Activated CD4-positive, CD25-positive, alpha-beta regulatory T cell treated with anti-CD3 and anti-CD28 coated beads, Interleukin-2, amount 50 U/mL, for 16 hours (primary cell): Measurements from ENCODE around the gene DIAPH1.

Source experiments
- DNase-seq: peaks from one replicate; pipeline ENCODE4 v3.0.0-alpha.2; 2020; ENCODE audit warnings: low read depth, low spot score

DIAPH1 gene

GRCh38 chr5:141560725-141561483 is 57.9 kb downstream of the DIAPH1 start:
- DNase-seq: no peak

- no peak for DNase-seq
These were observed 58.6 kb downstream of the DIAPH1 start for GRCh38 chr5:141560151-141560550.

- no peak for DNase-seq
These were observed 59.3 kb downstream of the DIAPH1 start for GRCh38 chr5:141559461-141559860.

GRCh38 chr5:141558150-141558549 is 60.6 kb downstream of the DIAPH1 start:
- no peak for DNase-seq

- DNase-seq: peak; percentile 62
These were observed 61.1 kb downstream of the DIAPH1 start for GRCh38 chr5:141557681-141558136.

- DNase-seq: no peak
These were observed 70.9 kb downstream of the DIAPH1 start for GRCh38 chr5:141547921-141548320.

GRCh38 chr5:141547488-141547887 is 71.3 kb downstream of the DIAPH1 start:
- DNase-seq: no peak

GRCh38 chr5:141543053-141543452 is 75.7 kb downstream of the DIAPH1 start:
- DNase-seq: no peak

GRCh38 chr5:141534492-141535213 is 84.1 kb downstream of the DIAPH1 start:
- DNase-seq: no peak

- DNase-seq: no peak
These were observed 84.9 kb downstream of the DIAPH1 start for GRCh38 chr5:141533897-141534296.

- DNase-seq: no peak
These were observed 86.1 kb downstream of the DIAPH1 start for GRCh38 chr5:141532726-141533125.

- no peak for DNase-seq
These were observed 88.9 kb downstream of the DIAPH1 start for GRCh38 chr5:141529873-141530272.

GRCh38 chr5:141529002-141529401 is 89.8 kb downstream of the DIAPH1 start:
- no peak for DNase-seq

GRCh38 chr5:141528291-141528984 is 90.4 kb downstream of the DIAPH1 start:
- no peak for DNase-seq

GRCh38 chr5:141527426-141527825 is 91.4 kb downstream of the DIAPH1 start:
- DNase-seq: no peak

GRCh38 chr5:141525653-141526052 is 93.1 kb downstream of the DIAPH1 start:
- no peak for DNase-seq

- DNase-seq: no peak
These were observed 93.9 kb downstream of the DIAPH1 start for GRCh38 chr5:141524604-141525597.

- no peak for DNase-seq
These were observed 94.8 kb downstream of the DIAPH1 start for GRCh38 chr5:141523991-141524390.

- no peak for DNase-seq
These were observed 96.5 kb downstream of the DIAPH1 start for GRCh38 chr5:141522301-141522700.

- DNase-seq: no peak
These were observed 97.5 kb downstream of the DIAPH1 start for GRCh38 chr5:141521244-141521781.
